Body of pancreas (tissue), 4 donors: Measurements from ENCODE around the gene AQP6. TPM values are rescaled to one million over a fixed set of nuclear protein-coding genes. Genes with fewer than 3 reads are reported as not detected.

Experiments
- ATAC-seq: fragments of 150-250 bp; one replicate; pipeline ENCODE4 v1.9.1; 2016
- DNase-seq, 4 donors: peaks; one replicate each; pipeline ENCODE4 v3.0.0-alpha.2; 2019
- H3K27ac ChIP-seq, 4 donors: fragments of 200-600 bp; sonication (generic); 1 replicate in 3 of 4; 2 replicates in 1 of 4; pipeline versions ENCODE4 v1.5.1 to v1.6.1; 2016 to 2019; ENCODE audit warnings: mild to moderate bottlenecking in 1 of 4, mixed read lengths in 1 of 4, moderate library complexity in 1 of 4
- H3K27me3 ChIP-seq, 2 donors: fragments of 200-600 bp; sonication (generic); one replicate each; pipeline ENCODE4 v1.6.0; 2016; ENCODE audit warnings: mild to moderate bottlenecking in 1 of 2
- H3K36me3 ChIP-seq, 2 donors: fragments of 200-600 bp; sonication (generic); replicated peaks in 1 of 2; 2 replicates each; pipeline ENCODE4 v1.5.1; 2016; ENCODE audit warnings: low read depth in 2 of 2; ENCODE audit not compliant: insufficient read depth in 1 of 2
- H3K4me1 ChIP-seq: fragments of 200-600 bp; sonication (generic); one replicate; pipeline ENCODE4 v1.6.0; 2016
- H3K4me3 ChIP-seq, 2 donors: fragments of 200-600 bp; sonication (generic); 1 replicate in 1 of 2; 2 replicates in 1 of 2; pipeline ENCODE4 v1.5.1; 2016 to 2019
- H3K9me3 ChIP-seq, 3 donors: fragments of 200-600 bp; sonication (generic); 1 replicate in 2 of 3; 2 replicates in 1 of 3; pipeline ENCODE4 v1.5.1; 2016
- POLR2A ChIP-seq, 3 donors: fragments of 450-650 bp; IDR thresholded peaks; one replicate each; pipeline ENCODE4 v1.6.1; 2016; ENCODE audit warnings: antibody characterized with exemption in 3 of 3, mild to moderate bottlenecking in 2 of 3
- WGBS, 2 donors: methylation state at CpG; one replicate each; pipeline ENCODE4 v1.1.5; 2017; 5-methylcytosine and 5-hydroxymethylcytosine counted together
- intact Hi-C: fragments of 100-400 bp; cut with DNase I; formaldehyde crosslinking; loops from one replicate; pipeline ENCODE4 v1.15.1; 2023
- total RNA-seq, 2 donors: library from RNA; depleted of rRNA; stranded (reverse); fragments of >200 nt; gene quantifications; one replicate each; pipeline ENCODE4 v1.1.0, GENCODE V29; 2016
- TF ChIP-seq, protein P1 (sequence below), 7 experiments: fragments of 450-650 bp in 4 of 7; fragments of 200-600 bp in 3 of 7; sonication (generic) in 3 of 7; IDR thresholded peaks; one replicate each; pipeline ENCODE4 v1.5.1; 2016 to 2019; ENCODE audit warnings: antibody characterized with exemption in 7 of 7

AQP6 gene
- total RNA-seq, 2 donors from 2014 or later: not detected

GRCh38 chr12:49980501-49981349 is 8.0 kb downstream of the AQP6 start:
- H3K4me3 ChIP-seq: no peak overlapping the region
- no peak for ATAC-seq
- H3K27ac ChIP-seq: peak overlapping the region in 1 of 4 donors; percentile 15
- H3K9me3 ChIP-seq: no peaks in the 10 kb centered on the region
- intact Hi-C loops: no loop called here
- H3K36me3 ChIP-seq: no peaks in the 10 kb centered on the region
- DNase-seq: no peak
- no peaks in the 10 kb centered on the region for H3K27me3 ChIP-seq
- 76 to 79% methylated on average over 10 of the region's 10 CpGs for WGBS, 2 donors
- peaks cover 5% of the 10 kb centered on the region for H3K4me1 ChIP-seq
- TF ChIP-seq, protein P1, sequence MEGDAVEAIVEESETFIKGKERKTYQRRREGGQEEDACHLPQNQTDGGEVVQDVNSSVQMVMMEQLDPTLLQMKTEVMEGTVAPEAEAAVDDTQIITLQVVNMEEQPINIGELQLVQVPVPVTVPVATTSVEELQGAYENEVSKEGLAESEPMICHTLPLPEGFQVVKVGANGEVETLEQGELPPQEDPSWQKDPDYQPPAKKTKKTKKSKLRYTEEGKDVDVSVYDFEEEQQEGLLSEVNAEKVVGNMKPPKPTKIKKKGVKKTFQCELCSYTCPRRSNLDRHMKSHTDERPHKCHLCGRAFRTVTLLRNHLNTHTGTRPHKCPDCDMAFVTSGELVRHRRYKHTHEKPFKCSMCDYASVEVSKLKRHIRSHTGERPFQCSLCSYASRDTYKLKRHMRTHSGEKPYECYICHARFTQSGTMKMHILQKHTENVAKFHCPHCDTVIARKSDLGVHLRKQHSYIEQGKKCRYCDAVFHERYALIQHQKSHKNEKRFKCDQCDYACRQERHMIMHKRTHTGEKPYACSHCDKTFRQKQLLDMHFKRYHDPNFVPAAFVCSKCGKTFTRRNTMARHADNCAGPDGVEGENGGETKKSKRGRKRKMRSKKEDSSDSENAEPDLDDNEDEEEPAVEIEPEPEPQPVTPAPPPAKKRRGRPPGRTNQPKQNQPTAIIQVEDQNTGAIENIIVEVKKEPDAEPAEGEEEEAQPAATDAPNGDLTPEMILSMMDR (IDR thresholded peaks at IDR 0.05): no peak
- TF ChIP-seq POLR2A (IDR thresholded peaks at IDR 0.05): no peak

GRCh38 chr12:49982246-49983087 is 9.7 kb downstream of the AQP6 start:
- no peak for DNase-seq
- no peaks in the 10 kb centered on the region for H3K36me3 ChIP-seq
- H3K9me3 ChIP-seq: no peaks in the 10 kb centered on the region
- H3K27me3 ChIP-seq: no peaks in the 10 kb centered on the region
- peaks cover 5% of the 10 kb centered on the region for H3K4me1 ChIP-seq
- WGBS, 2 donors: 79 to 81% methylated on average over 7 of the region's 7 CpGs
- TF ChIP-seq, protein P1 (IDR thresholded peaks at IDR 0.05): no peak
- TF ChIP-seq POLR2A (IDR thresholded peaks at IDR 0.05): no peak
- peak overlapping the region in 1 of 4 donors; percentile 11 for H3K27ac ChIP-seq
- H3K4me3 ChIP-seq: no peak overlapping the region
- intact Hi-C loops: no loop called here
- no peak for ATAC-seq

DNA sequence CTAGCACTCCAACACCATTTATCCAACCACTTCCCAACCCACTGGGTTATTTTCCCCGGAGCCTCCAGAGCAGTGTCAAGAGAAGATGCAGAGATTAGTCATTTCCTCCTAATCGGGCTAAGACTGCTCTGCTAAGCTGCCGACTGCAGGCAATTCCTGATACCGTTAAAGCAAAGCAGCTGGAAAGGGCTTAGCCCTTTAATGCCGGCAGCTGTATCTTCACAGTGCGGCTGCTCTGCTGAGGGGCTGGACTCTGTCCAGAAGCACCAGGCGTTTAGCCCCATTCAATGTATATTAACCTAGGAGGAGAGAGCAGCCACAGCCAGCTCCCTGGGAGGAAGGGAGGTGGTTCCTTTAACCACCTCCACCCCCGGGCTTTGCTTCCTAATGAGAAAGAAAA is 11.1 kb downstream of the AQP6 start:
- WGBS, 2 donors: 9 to 24% methylated on average over 8 of the region's 8 CpGs
- ATAC-seq (peak; percentile 22), DNase-seq (no peak)
- Histone ChIP-seq H3K36me3 (no peaks in the 10 kb centered on the region), H3K4me3 (no peak overlapping the region), H3K27ac (no peak overlapping the region), H3K4me1 (peaks cover 3% of the 10 kb centered on the region), H3K9me3 (no peaks in the 10 kb centered on the region), H3K27me3 (no peaks in the 10 kb centered on the region)
- no peak for TF ChIP-seq POLR2A (IDR thresholded peaks at IDR 0.05)
- TF ChIP-seq, protein P1 (IDR thresholded peaks at IDR 0.05): no peak
- intact Hi-C loops: no loop called here

GRCh38 chr12:49984476-49985359 is 12.0 kb downstream of the AQP6 start:
- no peaks in the 10 kb centered on the region for H3K9me3 ChIP-seq
- H3K36me3 ChIP-seq: no peaks in the 10 kb centered on the region
- no peak overlapping the region for H3K27ac ChIP-seq
- no peak overlapping the region for H3K4me3 ChIP-seq
- ATAC-seq (peak; percentile 21), DNase-seq (no peak)
- no peaks in the 10 kb centered on the region for H3K4me1 ChIP-seq
- WGBS, 2 donors: 84 to 88% methylated on average over 9 of the region's 9 CpGs
- intact Hi-C loops: no loop called here
- no peak for TF ChIP-seq POLR2A (IDR thresholded peaks at IDR 0.05)
- H3K27me3 ChIP-seq: no peaks in the 10 kb centered on the region
